HCT116 (cell line): Measurements from ENCODE around the gene ARHGAP36. TPM values are rescaled to one million over a fixed set of nuclear protein-coding genes. Genes with fewer than 3 reads are reported as not detected.

Experiments
- ATAC-seq: fragments of 200-7000 bp; cut with Tn5 transposase; 2 replicates; pipeline ENCODE4 v1.9.1; 2020; ENCODE audit warnings: mild to moderate bottlenecking, moderate library complexity
- BruUV-seq: library from RNA; stranded (reverse); fragments of 400-500 nt; replicated peaks from 2 replicates; lab custom pipeline; 2021; lab: Mats Ljungman, UMichigan
- CTCF ChIA-PET: fragments of 300-600 bp; sonication (Branson Sonifier 250); formaldehyde crosslinking; loops from one replicate; lab custom pipeline; 2021; ENCODE audit warnings: antibody characterized with exemption; lab: Charles Lee
- POLR2A ChIA-PET: fragments of 300-600, 350-600 bp; sonication (Branson Sonifier 250); formaldehyde crosslinking; loops from one replicate; lab custom pipeline; 2021; ENCODE audit warnings: antibody characterized with exemption; lab: Charles Lee
- RAD21 ChIA-PET, 2 experiments: fragments of 300-600 bp; sonication (Branson Sonifier 250); formaldehyde crosslinking; loops; one replicate each; lab custom pipeline; 2023; ENCODE audit warnings: low total read pairs in 2 of 2; ENCODE audit not compliant: uncharacterized antibody in 2 of 2, unreplicated experiment in 2 of 2, low non-redundant PET in 1 of 2; lab: Charles Lee
- DNase-seq: peaks from one replicate; pipeline ENCODE4 v3.0.0-alpha.2; 2010; ENCODE audit warnings: low read depth, low spot score
- H2AFZ ChIP-seq: fragments of 200-600 bp; shearing (Covaris generic), sonication (generic); 2 replicates; pipeline ENCODE4 v1.6.1; 2017; ENCODE audit warnings: low read depth, mixed run types, mixed read lengths, antibody characterized with exemption, low read length; ENCODE audit not compliant: poor library complexity, severe bottlenecking
- H3K27ac ChIP-seq: 2 replicates; pipeline ENCODE4 v1.5.1; 2012; ENCODE audit warnings: low read depth, low read length
- H3K27me3 ChIP-seq: fragments of 200-600 bp; sonication (generic); 2 replicates; pipeline ENCODE4 v1.6.1; 2016; ENCODE audit warnings: mixed run types, low read length, mixed read lengths; ENCODE audit not compliant: insufficient read depth
- H3K36me3 ChIP-seq, 2 experiments: fragments of 200-500 bp in 1 of 2; fragments of 200-600 bp in 1 of 2; sonication (Bioruptor generic) in 1 of 2; sonication (generic) in 1 of 2; 2 replicates each; pipeline versions ENCODE4 v1.5.1 to v1.6.1; 2014 to 2016; ENCODE audit warnings: low read length in 2 of 2, inconsistent platforms in 1 of 2, mixed read lengths in 1 of 2, mixed run types in 1 of 2; ENCODE audit not compliant: insufficient read depth in 2 of 2, control insufficient read depth in 1 of 2
- H3K4me1 ChIP-seq, 2 experiments: fragments of 200-600 bp in 1 of 2; sonication (generic) in 1 of 2; 2 replicates each; pipeline versions ENCODE4 v1.5.1 to v1.6.1; 2012 to 2017; ENCODE audit warnings: low read length in 2 of 2, inconsistent platforms in 1 of 2, mild to moderate bottlenecking in 1 of 2, mixed read lengths in 1 of 2, mixed run types in 1 of 2, moderate library complexity in 1 of 2; ENCODE audit not compliant: insufficient read depth in 2 of 2, control insufficient read depth in 1 of 2
- H3K4me2 ChIP-seq: fragments of 200-600 bp; sonication (generic); 2 replicates; pipeline ENCODE4 v1.6.1; 2017; ENCODE audit warnings: mixed run types, low read length, mixed read lengths
- H3K4me3 ChIP-seq, 2 experiments: fragments of 200-600 bp in 1 of 2; sonication (generic) in 1 of 2; replicated peaks in 1 of 2; 2 replicates each; pipeline ENCODE4 v1.5.1; 2011 to 2016; ENCODE audit warnings: low read length in 2 of 2, control low read depth in 1 of 2, low read depth in 1 of 2, mild to moderate bottlenecking in 1 of 2, mixed read lengths in 1 of 2, mixed run types in 1 of 2
- H3K79me2 ChIP-seq: fragments of 200-600 bp; sonication (generic); 2 replicates; pipeline ENCODE4 v1.6.1; 2017; ENCODE audit warnings: mild to moderate bottlenecking, mixed run types, low read length, moderate library complexity, mixed read lengths; ENCODE audit not compliant: insufficient read depth
- H3K9ac ChIP-seq: fragments of 200-600 bp; sonication (generic); 2 replicates; pipeline ENCODE4 v1.6.1; 2016; ENCODE audit warnings: low read length, mixed read lengths
- H3K9me2 ChIP-seq: fragments of 200-600 bp; sonication (generic), shearing (Covaris generic); 2 replicates; pipeline ENCODE4 v1.6.1; 2017; ENCODE audit warnings: mixed run types, mild to moderate bottlenecking, moderate library complexity; ENCODE audit not compliant: insufficient read depth
- H3K9me3 ChIP-seq, 2 experiments: fragments of 200-500 bp in 1 of 2; fragments of 200-600 bp in 1 of 2; sonication (Bioruptor generic) in 1 of 2; sonication (generic) in 1 of 2; 2 replicates each; pipeline ENCODE4 v1.6.1; 2014 to 2017; ENCODE audit warnings: low read length in 2 of 2, mixed read lengths in 2 of 2, inconsistent platforms in 1 of 2, low read depth in 1 of 2, mild to moderate bottlenecking in 1 of 2, mixed run types in 1 of 2, moderate library complexity in 1 of 2; ENCODE audit not compliant: control insufficient read depth in 1 of 2, insufficient read depth in 1 of 2
- H4K20me1 ChIP-seq: fragments of 200-600 bp; sonication (generic), shearing (Covaris generic); 2 replicates; pipeline ENCODE4 v1.6.1; 2017; ENCODE audit warnings: mixed run types, mild to moderate bottlenecking, moderate library complexity; ENCODE audit not compliant: insufficient read depth
- ELF1 ChIP-seq: IDR thresholded peaks from 2 replicates; pipeline ENCODE4 v1.6.1; 2012; ENCODE audit warnings: low read depth, borderline replicate concordance
- RAD21 ChIP-seq: IDR thresholded peaks from 2 replicates; pipeline ENCODE4 v1.6.1; 2012; ENCODE audit warnings: low read depth, mild to moderate bottlenecking
- TCF7L2 ChIP-seq: IDR thresholded peaks from 2 replicates; pipeline ENCODE4 v1.7.0; 2011; ENCODE audit warnings: borderline replicate concordance, inconsistent platforms; ENCODE audit not compliant: insufficient read depth, insufficient read length; ENCODE audit errors: extremely low read depth
- ZBTB33 ChIP-seq: IDR thresholded peaks from 2 replicates; pipeline ENCODE4 v1.6.1; 2011; ENCODE audit warnings: mild to moderate bottlenecking, low read length, moderate library complexity; ENCODE audit not compliant: insufficient replicate concordance; ENCODE audit errors: extremely low read depth
- intact Hi-C: fragments of 100-400 bp; cut with micrococcal nuclease; formaldehyde crosslinking; loops from 2 replicates; pipeline ENCODE4 v1.10.0; 2022
- total RNA-seq: library from RNA; stranded (reverse); gene quantifications from one replicate; pipeline ENCODE4 v1.2.1, GENCODE V29; 2021; ENCODE audit not compliant: unreplicated experiment
- TF ChIP-seq, protein P1 (sequence below): IDR thresholded peaks from 2 replicates; pipeline ENCODE4 v1.6.1; 2012

ARHGAP36 gene
- total RNA-seq, 1 experiment from 2014 or later: not detected

DNA sequence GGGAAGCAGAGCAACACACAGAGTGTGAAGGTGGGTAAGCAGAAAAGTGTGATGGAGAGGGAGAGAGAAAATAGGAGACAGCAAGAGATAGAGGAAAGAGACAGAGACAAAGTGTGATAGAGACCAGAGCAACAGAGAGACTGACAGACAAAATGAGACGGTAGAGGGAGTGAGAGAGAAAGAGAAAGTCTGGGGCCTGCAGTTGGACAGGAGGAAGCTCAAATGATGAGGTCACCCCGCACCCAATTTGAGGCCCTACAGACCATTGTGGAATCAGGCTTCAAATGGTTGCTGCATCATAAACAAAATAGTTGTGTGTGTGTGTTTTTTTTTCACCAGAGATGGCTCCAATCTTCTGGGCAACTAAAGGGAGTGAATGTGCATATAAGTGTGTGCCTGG, 48.0 kb upstream of the ARHGAP36 start:
- POLR2A ChIA-PET: no interaction called here
- Histone ChIP-seq H3K9ac (no peak overlapping the region), H3K27ac (no peak overlapping the region), H4K20me1 (no peaks in the 10 kb centered on the region), H3K9me3 (no peaks in the 10 kb centered on the region), H3K9me2 (no peaks in the 10 kb centered on the region), H3K4me3 (no peak overlapping the region), H3K79me2 (no peaks in the 10 kb centered on the region), H3K27me3 (no peaks in the 10 kb centered on the region), H3K4me1 (no peaks in the 10 kb centered on the region), H3K4me2 (no peak overlapping the region), H2AFZ (no peak overlapping the region), H3K36me3 (no peaks in the 10 kb centered on the region)
- intact Hi-C loops: no loop called here
- DNase-seq (no peak), ATAC-seq (no peak)
- CTCF ChIA-PET: no interaction called here
- no TSS peak for BruUV-seq
- TF ChIP-seq, protein P1, sequence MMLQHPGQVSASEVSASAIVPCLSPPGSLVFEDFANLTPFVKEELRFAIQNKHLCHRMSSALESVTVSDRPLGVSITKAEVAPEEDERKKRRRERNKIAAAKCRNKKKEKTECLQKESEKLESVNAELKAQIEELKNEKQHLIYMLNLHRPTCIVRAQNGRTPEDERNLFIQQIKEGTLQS: no peak
- TF ChIP-seq RAD21: no peak
- RAD21 ChIA-PET: no interaction called here

DNA sequence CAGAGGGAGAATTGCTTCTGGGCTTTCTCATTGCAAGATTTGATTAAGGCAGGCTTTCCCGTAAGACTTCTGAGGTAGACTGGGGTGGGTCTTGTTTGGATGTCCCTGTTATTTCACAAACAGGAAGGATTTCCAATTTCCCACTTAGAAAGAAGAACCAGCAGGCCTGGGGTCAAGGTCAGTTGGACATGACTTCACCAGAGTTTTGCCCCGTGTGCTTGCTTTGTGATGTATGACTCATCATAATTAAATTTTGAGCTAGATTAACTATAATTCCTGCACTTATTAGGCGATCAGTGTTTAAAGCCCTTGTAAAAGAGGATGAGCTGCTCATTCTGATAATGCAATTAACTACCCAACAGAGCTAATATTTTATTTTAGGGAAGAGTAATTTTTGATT, 32.8 kb upstream of the ARHGAP36 start:
- no peak for TF ChIP-seq ELF1
- no peak for TF ChIP-seq ZBTB33
- no peak for TF ChIP-seq TCF7L2
- no peaks in the 10 kb centered on the region for H3K9me3 ChIP-seq
- no peak overlapping the region for H3K27ac ChIP-seq
- H3K27me3 ChIP-seq: no peaks in the 10 kb centered on the region
- H3K79me2 ChIP-seq: no peaks in the 10 kb centered on the region
- ChIA-PET CTCF (no interaction called here), POLR2A (no interaction called here), RAD21 (no interaction called here)
- no TSS peak for BruUV-seq
- H4K20me1 ChIP-seq: no peaks in the 10 kb centered on the region
- H3K4me3 ChIP-seq: no peak overlapping the region
- intact Hi-C loops: no loop called here
- ATAC-seq (no peak), DNase-seq (no peak)
- no peak overlapping the region for H3K9ac ChIP-seq
- H2AFZ ChIP-seq: no peak overlapping the region
- no peaks in the 10 kb centered on the region for H3K36me3 ChIP-seq
- H3K9me2 ChIP-seq: no peaks in the 10 kb centered on the region
- H3K4me1 ChIP-seq: no peaks in the 10 kb centered on the region
- no peak overlapping the region for H3K4me2 ChIP-seq
